ENCODE data around the gene ALK. TPM values are rescaled to one million over a fixed set of nuclear protein-coding genes. Genes with fewer than 3 reads are reported as not detected.

ALK gene
- polyA plus RNA-seq, 1 experiment, result not detected

- Histone ChIP-seq H3K9me3 (ENCODE audit: control insufficient read depth, insufficient read depth, low read length) (no peaks in the 10 kb centered on the region), H3K27me3 (ENCODE audit: control insufficient read depth, insufficient read depth, low read length) (peaks cover 15% of the 10 kb centered on the region), H3K27ac (ENCODE audit: low read depth, low read length) (no peak overlapping the region), H3K4me3 (ENCODE audit: low read depth, low read length) (no peak overlapping the region)
- DNase-seq (ENCODE audit: low read depth, low spot score), result no peak
- ChIA-PET CTCF (no interaction called here), POLR2A (no interaction called here)
- TF ChIP-seq, protein P1, sequence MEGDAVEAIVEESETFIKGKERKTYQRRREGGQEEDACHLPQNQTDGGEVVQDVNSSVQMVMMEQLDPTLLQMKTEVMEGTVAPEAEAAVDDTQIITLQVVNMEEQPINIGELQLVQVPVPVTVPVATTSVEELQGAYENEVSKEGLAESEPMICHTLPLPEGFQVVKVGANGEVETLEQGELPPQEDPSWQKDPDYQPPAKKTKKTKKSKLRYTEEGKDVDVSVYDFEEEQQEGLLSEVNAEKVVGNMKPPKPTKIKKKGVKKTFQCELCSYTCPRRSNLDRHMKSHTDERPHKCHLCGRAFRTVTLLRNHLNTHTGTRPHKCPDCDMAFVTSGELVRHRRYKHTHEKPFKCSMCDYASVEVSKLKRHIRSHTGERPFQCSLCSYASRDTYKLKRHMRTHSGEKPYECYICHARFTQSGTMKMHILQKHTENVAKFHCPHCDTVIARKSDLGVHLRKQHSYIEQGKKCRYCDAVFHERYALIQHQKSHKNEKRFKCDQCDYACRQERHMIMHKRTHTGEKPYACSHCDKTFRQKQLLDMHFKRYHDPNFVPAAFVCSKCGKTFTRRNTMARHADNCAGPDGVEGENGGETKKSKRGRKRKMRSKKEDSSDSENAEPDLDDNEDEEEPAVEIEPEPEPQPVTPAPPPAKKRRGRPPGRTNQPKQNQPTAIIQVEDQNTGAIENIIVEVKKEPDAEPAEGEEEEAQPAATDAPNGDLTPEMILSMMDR (IDR thresholded peaks at IDR 0.05; ENCODE audit: low read depth, low read length), result no peak
These were observed 702.7 kb downstream of the ALK start for GRCh38 chr2:29218550-29219125.

- H3K9me3 ChIP-seq (ENCODE audit: control insufficient read depth, insufficient read depth, low read length), result no peaks in the 10 kb centered on the region
- DNase-seq (ENCODE audit: low read depth, low spot score), result no peak
- no peak overlapping the region for H3K4me3 ChIP-seq (ENCODE audit: low read depth, low read length)
- peaks cover 15% of the 10 kb centered on the region for H3K27me3 ChIP-seq (ENCODE audit: control insufficient read depth, insufficient read depth, low read length)
- TF ChIP-seq, protein P1 (IDR thresholded peaks at IDR 0.05; ENCODE audit: low read depth, low read length), result no peak
- CTCF ChIA-PET, result no interaction called here
- POLR2A ChIA-PET, result no interaction called here
- H3K27ac ChIP-seq (ENCODE audit: low read depth, low read length), result no peak overlapping the region
These were observed 703.3 kb downstream of the ALK start for GRCh38 chr2:29218071-29218470.

DNA sequence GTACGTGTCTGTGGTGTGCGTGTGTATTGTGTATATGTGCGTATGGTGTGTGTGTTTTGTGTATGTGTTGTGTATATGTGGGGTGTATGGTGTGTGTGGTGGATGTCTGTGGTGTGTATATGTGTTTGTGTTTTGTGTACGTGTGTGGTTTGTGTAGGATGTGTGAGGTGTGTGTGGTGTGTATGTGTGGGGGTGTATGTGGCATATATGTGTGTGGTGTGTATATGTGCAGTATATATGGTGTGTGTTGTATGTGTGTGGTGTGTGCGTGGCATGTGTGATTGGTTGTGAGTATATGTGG lies 704.8 kb downstream of the ALK start:
- ChIA-PET POLR2A (no interaction called here), CTCF (no interaction called here)
- Histone ChIP-seq H3K27me3 (ENCODE audit: control insufficient read depth, insufficient read depth, low read length) (peaks cover 11% of the 10 kb centered on the region), H3K27ac (ENCODE audit: low read depth, low read length) (no peak overlapping the region), H3K9me3 (ENCODE audit: control insufficient read depth, insufficient read depth, low read length) (no peaks in the 10 kb centered on the region), H3K4me3 (ENCODE audit: low read depth, low read length) (no peak overlapping the region)
- TF ChIP-seq, protein P1 (IDR thresholded peaks at IDR 0.05; ENCODE audit: low read depth, low read length), result no peak
- DNase-seq (ENCODE audit: low read depth, low spot score), result no peak

DNA sequence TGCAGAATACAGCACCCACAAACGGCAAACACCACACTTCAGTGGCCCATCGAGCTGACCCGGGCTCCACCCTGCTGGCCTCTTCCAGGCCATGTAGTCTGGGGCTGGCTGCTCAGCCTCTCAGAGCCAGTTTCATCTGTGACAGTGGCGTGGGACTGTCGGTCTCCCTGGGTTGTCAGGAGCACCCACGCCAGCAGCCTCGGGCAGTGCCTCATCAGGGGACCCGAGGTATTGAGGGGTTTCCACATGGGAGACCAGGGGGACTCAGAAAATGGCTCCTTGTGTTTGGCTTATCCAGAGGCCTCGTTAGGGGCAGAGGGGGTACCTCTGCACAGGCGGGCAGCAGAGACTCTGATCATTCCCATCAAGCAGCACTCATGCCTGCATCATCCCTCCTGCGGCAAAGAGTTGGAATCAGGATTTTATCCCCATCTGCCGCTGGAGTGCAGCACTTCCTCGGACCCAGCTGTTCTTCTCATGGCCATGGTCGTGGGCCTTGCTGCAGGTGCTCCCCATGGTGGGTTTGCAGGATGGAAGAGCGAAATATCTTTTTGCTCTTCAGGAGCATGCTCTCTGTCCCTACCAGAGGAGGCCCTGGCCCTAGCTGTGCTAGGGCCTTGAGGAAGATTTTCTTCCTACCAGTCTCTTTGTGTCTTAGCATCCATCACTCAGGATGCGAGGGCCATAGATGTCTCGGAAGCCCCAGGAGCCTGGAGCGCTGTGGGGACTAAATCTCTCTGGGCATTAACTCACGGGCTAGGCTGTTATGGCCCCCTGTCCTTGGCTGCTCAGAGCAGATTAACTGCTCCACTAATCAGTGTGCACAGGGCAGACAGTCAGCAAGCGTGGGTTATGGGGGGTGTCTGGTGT lies 705.4 kb downstream of the ALK start:
- TF ChIP-seq, protein P1 (IDR thresholded peaks at IDR 0.05; ENCODE audit: low read depth, low read length), result no peak
- ChIA-PET CTCF (interaction anchor here (0.6 kb wide), 1 partner anchor 1496 kb away, joined by 4 read pairs; no protein-coding TSS in a partner anchor), POLR2A (no interaction called here)
- Histone ChIP-seq H3K27me3 (ENCODE audit: control insufficient read depth, insufficient read depth, low read length) (peaks cover 7% of the 10 kb centered on the region), H3K27ac (ENCODE audit: low read depth, low read length) (no peak overlapping the region), H3K9me3 (ENCODE audit: control insufficient read depth, insufficient read depth, low read length) (no peaks in the 10 kb centered on the region), H3K4me3 (ENCODE audit: low read depth, low read length) (no peak overlapping the region)
- DNase-seq (ENCODE audit: low read depth, low spot score), result no peak

DNA sequence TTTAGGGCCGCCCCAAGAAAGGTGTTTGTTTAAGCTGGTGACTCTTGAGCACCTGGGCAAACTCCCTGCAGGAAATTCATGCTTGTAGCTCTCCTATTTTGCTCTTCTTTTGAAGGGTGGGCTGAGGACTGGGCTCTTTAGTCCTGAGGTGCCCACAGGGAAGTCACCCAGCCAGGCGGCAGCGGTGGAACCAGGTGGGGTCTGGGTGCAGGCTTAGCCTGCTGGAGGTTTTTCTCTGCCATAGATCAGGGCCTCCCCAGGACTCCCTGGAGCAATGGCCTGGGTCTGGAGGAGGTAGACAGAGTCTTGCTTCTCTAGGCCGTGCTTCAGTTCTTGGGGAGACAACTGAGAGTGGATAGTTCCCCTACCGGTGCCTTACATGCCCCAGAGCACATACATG lies 706.3 kb downstream of the ALK start:
- ChIA-PET POLR2A (no interaction called here), CTCF (interaction anchor here (1.8 kb wide), 1 partner anchor 259 kb away, joined by 4 read pairs; no protein-coding TSS in a partner anchor)
- TF ChIP-seq, protein P1 (IDR thresholded peaks at IDR 0.05; ENCODE audit: low read depth, low read length), result no peak
- Histone ChIP-seq H3K27me3 (ENCODE audit: control insufficient read depth, insufficient read depth, low read length) (peaks cover 3% of the 10 kb centered on the region), H3K9me3 (ENCODE audit: control insufficient read depth, insufficient read depth, low read length) (no peaks in the 10 kb centered on the region), H3K27ac (ENCODE audit: low read depth, low read length) (no peak overlapping the region), H3K4me3 (ENCODE audit: low read depth, low read length) (no peak overlapping the region)
- no peak for DNase-seq (ENCODE audit: low read depth, low spot score)
